H1 (cell line): ENCODE results near the gene RFNG. TPM values are rescaled to one million over a fixed set of nuclear protein-coding genes. Genes with fewer than 3 reads are reported as not detected.

Source experiments
- CTCF ChIA-PET: fragments of 300-600 bp; sonication (Branson Sonifier 250); formaldehyde crosslinking; loops from one replicate; lab custom pipeline; 2021; ENCODE audit not compliant: partially characterized antibody; lab: Charles Lee
- POLR2A ChIA-PET: fragments of 300-600 bp; sonication (Branson Sonifier 250); formaldehyde crosslinking; loops from one replicate; lab custom pipeline; 2021; ENCODE audit warnings: inconsistent platforms; ENCODE audit not compliant: partially characterized antibody; lab: Charles Lee
- DNase-seq, 2 experiments: peaks; one replicate each; pipeline versions ENCODE4 v3.0.0 to v3.0.0-alpha.2; 2010 to 2022; ENCODE audit warnings: low spot score in 2 of 2, low read depth in 1 of 2, mixed read lengths in 1 of 2
- FAIRE-seq: peaks from 2 replicates; lab custom pipeline; 2011; peaks lifted over from hg19 to GRCh38; lab: Jason Lieb, UNC
- H2AFZ ChIP-seq: 2 replicates; pipeline ENCODE4 v1.8.1; 2012; ENCODE audit warnings: low read length, inconsistent platforms
- H2AK5ac ChIP-seq: 2 replicates; pipeline ENCODE4 v1.6.1; 2013; ENCODE audit warnings: low read depth, low read length
- H2BK120ac ChIP-seq: replicated peaks from 2 replicates; pipeline ENCODE3; 2013; ENCODE audit warnings: low read depth, low read length, inconsistent platforms
- H2BK12ac ChIP-seq: 2 replicates; pipeline ENCODE4 v1.6.1; 2013; ENCODE audit warnings: low read depth, low read length
- H2BK15ac ChIP-seq: 2 replicates; pipeline ENCODE4 v1.6.1; 2013; ENCODE audit warnings: low read length
- H2BK20ac ChIP-seq: 2 replicates; pipeline ENCODE4 v1.6.1; 2013; ENCODE audit warnings: low read length
- H2BK5ac ChIP-seq: 2 replicates; pipeline ENCODE4 v1.6.1; 2013; ENCODE audit warnings: low read depth, low read length
- H3K14ac ChIP-seq: 2 replicates; pipeline ENCODE4 v1.6.1; 2013; ENCODE audit warnings: inconsistent platforms; ENCODE audit not compliant: insufficient read length
- H3K18ac ChIP-seq: 2 replicates; pipeline ENCODE4 v1.6.1; 2013; ENCODE audit warnings: low read length; ENCODE audit errors: extremely low read depth
- H3K23ac ChIP-seq: 2 replicates; pipeline ENCODE4 v1.6.1; 2013; ENCODE audit warnings: inconsistent platforms; ENCODE audit not compliant: insufficient read length
- H3K23me2 ChIP-seq: 2 replicates; pipeline ENCODE4 v1.6.1; 2013; ENCODE audit warnings: low read depth, low read length
- H3K27ac ChIP-seq: 2 replicates; pipeline ENCODE4 v1.6.1; 2011; ENCODE audit warnings: low read depth, low read length, inconsistent platforms
- H3K27me3 ChIP-seq, 4 experiments: replicated peaks in 1 of 4; 1 replicate in 1 of 4; 2 replicates in 3 of 4; pipeline versions ENCODE4 v1.6.1 to v1.8.1; 2011 to 2013; ENCODE audit warnings: low read length in 3 of 4, mild to moderate bottlenecking in 3 of 4, inconsistent platforms in 2 of 4, mixed read lengths in 2 of 4, moderate library complexity in 1 of 4; ENCODE audit not compliant: control insufficient read depth in 3 of 4, insufficient read depth in 3 of 4; ENCODE audit errors: extremely low read depth in 1 of 4
- H3K36me3 ChIP-seq, 4 experiments: 2 replicates each; pipeline versions ENCODE4 v1.6.1 to v1.8.1; 2011 to 2013; ENCODE audit warnings: mild to moderate bottlenecking in 4 of 4, low read length in 3 of 4, moderate library complexity in 2 of 4, control low read depth in 1 of 4, inconsistent platforms in 1 of 4; ENCODE audit not compliant: insufficient read depth in 4 of 4, control insufficient read depth in 2 of 4
- H3K4ac ChIP-seq: replicated peaks from 2 replicates; pipeline ENCODE3; 2013; ENCODE audit warnings: low read length, low read depth, mixed read lengths, inconsistent platforms; ENCODE audit not compliant: insufficient read length
- H3K4me1 ChIP-seq, 4 experiments: replicated peaks in 1 of 4; 1 replicate in 1 of 4; 2 replicates in 3 of 4; pipeline versions ENCODE4 v1.6.1 to v1.8.1; 2011 to 2013; ENCODE audit warnings: low read length in 3 of 4, inconsistent platforms in 2 of 4, mixed read lengths in 1 of 4; ENCODE audit not compliant: insufficient read depth in 4 of 4, control insufficient read depth in 3 of 4
- H3K4me2 ChIP-seq, 2 experiments: 2 replicates each; pipeline versions ENCODE4 v1.6.1 to v1.8.1; 2011 to 2013; ENCODE audit warnings: low read depth in 2 of 2, low read length in 2 of 2, control low read depth in 1 of 2, inconsistent platforms in 1 of 2, mild to moderate bottlenecking in 1 of 2; ENCODE audit not compliant: insufficient read depth in 1 of 2
- H3K4me3 ChIP-seq, 4 experiments: fragments of 200-600, 300-600 bp in 1 of 4; sonication (generic), shearing (Covaris generic), sonication (Bioruptor Twin) in 1 of 4; 2 replicates each; pipeline versions ENCODE4 v1.5.1 to v1.8.1; 2011 to 2016; ENCODE audit warnings: low read length in 4 of 4, low read depth in 3 of 4, control low read depth in 2 of 4, inconsistent platforms in 2 of 4, mild to moderate bottlenecking in 2 of 4, mixed read lengths in 1 of 4, moderate library complexity in 1 of 4; ENCODE audit not compliant: insufficient read depth in 2 of 4; ENCODE audit errors: extremely low read depth in 1 of 4
- H3K56ac ChIP-seq: replicated peaks from 2 replicates; pipeline ENCODE3; 2013; ENCODE audit warnings: low read depth, mild to moderate bottlenecking, mixed read lengths, low read length, inconsistent platforms; ENCODE audit not compliant: insufficient read length
- H3K79me1 ChIP-seq: 2 replicates; pipeline ENCODE4 v1.6.1; 2013; ENCODE audit warnings: low read depth, low read length, control low read depth
- H3K79me2 ChIP-seq, 2 experiments: 2 replicates each; pipeline versions ENCODE4 v1.6.1 to v1.8.1; 2012 to 2013; ENCODE audit warnings: low read length in 2 of 2, mild to moderate bottlenecking in 2 of 2, inconsistent platforms in 1 of 2; ENCODE audit not compliant: insufficient read depth in 2 of 2, control insufficient read depth in 1 of 2
- H3K9ac ChIP-seq, 4 experiments: replicated peaks in 1 of 4; 1 replicate in 1 of 4; 2 replicates in 3 of 4; pipeline versions ENCODE4 v1.6.1 to v1.8.1; 2011 to 2013; ENCODE audit warnings: low read depth in 3 of 4, low read length in 3 of 4, control low read depth in 2 of 4, mild to moderate bottlenecking in 2 of 4, moderate library complexity in 2 of 4, inconsistent platforms in 1 of 4; ENCODE audit errors: extremely low read depth in 1 of 4
- H3K9me3 ChIP-seq, 2 experiments: 2 replicates each; pipeline versions ENCODE4 v1.6.1 to v1.8.1; 2012 to 2013; ENCODE audit warnings: mild to moderate bottlenecking in 2 of 2, moderate library complexity in 2 of 2, control low read depth in 1 of 2, inconsistent platforms in 1 of 2, low read depth in 1 of 2, low read length in 1 of 2, mixed read lengths in 1 of 2; ENCODE audit not compliant: insufficient read depth in 2 of 2
- H4K20me1 ChIP-seq, 2 experiments: replicated peaks in 1 of 2; 2 replicates each; pipeline versions ENCODE3 to v1.8.1; 2011 to 2013; ENCODE audit warnings: inconsistent platforms in 2 of 2, low read length in 2 of 2, mild to moderate bottlenecking in 1 of 2; ENCODE audit not compliant: insufficient read depth in 2 of 2, control insufficient read depth in 1 of 2
- H4K5ac ChIP-seq: 2 replicates; pipeline ENCODE4 v1.6.1; 2013; ENCODE audit warnings: low read length, low read depth, mixed read lengths, inconsistent platforms; ENCODE audit not compliant: insufficient read length
- H4K8ac ChIP-seq: 2 replicates; pipeline ENCODE4 v1.8.0; 2013; ENCODE audit warnings: mild to moderate bottlenecking, moderate library complexity, low read length, inconsistent platforms; ENCODE audit not compliant: insufficient read depth; ENCODE audit errors: extremely low read depth
- H4K91ac ChIP-seq: replicated peaks from 2 replicates; pipeline ENCODE3; 2013; ENCODE audit warnings: low read length, mixed read lengths, inconsistent platforms; ENCODE audit not compliant: insufficient read length
- ASH2L ChIP-seq: fragments of 200-600, 300-600 bp; sonication (generic); IDR thresholded peaks from one replicate; pipeline ENCODE4 v1.7.1; 2017; ENCODE audit warnings: low read length
- BCL11A ChIP-seq, 2 experiments: IDR thresholded peaks; one replicate each; pipeline ENCODE4 v1.6.1; 2011; ENCODE audit warnings: low read depth in 2 of 2, low read length in 2 of 2, mild to moderate bottlenecking in 2 of 2
- CTBP2 ChIP-seq: IDR thresholded peaks from 2 replicates; pipeline ENCODE4 v1.7.0; 2011; ENCODE audit warnings: borderline replicate concordance, mild to moderate bottlenecking, moderate library complexity, mixed read lengths, low read length; ENCODE audit not compliant: insufficient read depth, insufficient read length
- POLR2AphosphoS5 ChIP-seq: IDR thresholded peaks from 2 replicates; pipeline ENCODE4 v1.6.1; 2011; ENCODE audit warnings: low read depth, low read length
- SIRT6 ChIP-seq: IDR thresholded peaks from one replicate; pipeline ENCODE4 v1.7.1; 2012; ENCODE audit warnings: low read length, inconsistent platforms
- SP4 ChIP-seq: IDR thresholded peaks from 2 replicates; pipeline ENCODE4 v1.6.1; 2012; ENCODE audit warnings: low read length, inconsistent platforms
- SRF ChIP-seq: IDR thresholded peaks from 2 replicates; pipeline ENCODE4 v1.6.1; 2011; ENCODE audit warnings: mild to moderate bottlenecking, low read depth, low read length, moderate library complexity
- WGBS, 2 experiments: shearing (Covaris generic) in 1 of 2; methylation state at CpG; one replicate each; pipeline versions ENCODE4 v1.1.6 to v1.1.7; 2013 to 2015; ENCODE audit warnings: low lambda C conversion rate in 2 of 2, mixed read lengths in 2 of 2, inconsistent platforms in 1 of 2, low coverage in 1 of 2, missing lambda C conversion rate in 1 of 2; ENCODE audit not compliant: insufficient replicate concordance in 2 of 2, insufficient coverage in 1 of 2, insufficient read length in 1 of 2; ENCODE audit errors: extremely low coverage in 1 of 2, missing lambda C conversion rate in 1 of 2; 5-methylcytosine and 5-hydroxymethylcytosine counted together
- polyA plus RNA-seq, 7 experiments: library from polyadenylated mRNA; depleted of rRNA in 3 of 7; stranded (reverse) in 5 of 7; unstranded in 2 of 7; fragments of >200 nt in 5 of 7; fragments of 200-250 nt in 2 of 7; gene quantifications; 1 replicate in 5 of 7; 2 replicates in 1 of 7; 4 replicates in 1 of 7; pipeline versions ENCODE4 v1.2.1 to v1.2.3, GENCODE V29; 2011 to 2013; ENCODE audit warnings: missing spikeins in 2 of 7, mixed read lengths in 2 of 7
- total RNA-seq: library from RNA; stranded (reverse); fragmentation: NEBNext Ultra II Directional; extraction: Animal tissue kit (Norgen Biotek cat#: 25700); gene quantifications from 2 replicates; pipeline ENCODE4 v1.2.1, GENCODE V29; 2021

RFNG gene
- total and polyA plus RNA-seq, 2 of the 8 experiments (the other 6 are each of a cell fraction or from before 2014, with no cell fraction given): 26.7 to 28.4 TPM

- peaks cover 4 to 7% of the 10 kb centered on the region in 2 experiments for H4K20me1 ChIP-seq
- H3K4me1 ChIP-seq: peaks cover 0 to 11% (median 6%) of the 10 kb centered on the region in 4 experiments; a peak in 5 of 7 replicates
- H2BK12ac ChIP-seq: no peak overlapping the region
- no peak overlapping the region for H3K27ac ChIP-seq
- H3K18ac ChIP-seq: no peak overlapping the region
- no peak overlapping the region for H3K4me2 ChIP-seq
- no peak overlapping the region for H2AK5ac ChIP-seq
- H2BK15ac ChIP-seq: no peak overlapping the region
- H3K23me2 ChIP-seq: peaks cover 6% of the 10 kb centered on the region; the same call in 1 of the 2 replicates
- no peak overlapping the region for H2BK20ac ChIP-seq
- peaks cover 0 to 14% (median 4%) of the 10 kb centered on the region in 4 experiments; a peak in 4 of 8 replicates for H3K36me3 ChIP-seq
- peaks cover 0 to 12% of the 10 kb centered on the region in 2 experiments; a peak in 1 of 4 replicates for H3K79me2 ChIP-seq
- POLR2A ChIA-PET: interaction anchor here (1.0 to 13.2 kb wide), 6 partner anchors 8 to 347 kb away, joined by 3 to 161 read pairs (median 6); partner anchors contain the start of genes CENPX, DUS1L, LRRC45 and MRPL12
- H3K4ac ChIP-seq: no peak overlapping the region
- H4K91ac ChIP-seq: no peak overlapping the region
- peaks cover 6% of the 10 kb centered on the region; the same call in 1 of the 2 replicates for H3K79me1 ChIP-seq
- CTCF ChIA-PET: interaction anchor here (1.1 to 1.7 kb wide), 5 partner anchors 8 to 25 kb away, joined by 3 to 6 read pairs (median 3); no protein-coding TSS in a partner anchor
- no peak overlapping the region for H4K5ac ChIP-seq
- H3K9me3 ChIP-seq: no peaks in the 10 kb centered on the region
- no peak overlapping the region for H2AFZ ChIP-seq
- H3K4me3 ChIP-seq: no peak overlapping the region
- no peaks in the 10 kb centered on the region; a peak in 1 of 7 replicates for H3K27me3 ChIP-seq
- H3K23ac ChIP-seq: no peak overlapping the region
- no peak for DNase-seq
- H3K56ac ChIP-seq: no peak overlapping the region
- no peak for FAIRE-seq
- H2BK5ac ChIP-seq: no peak overlapping the region
- WGBS, 2 experiments: 92% methylated on average over 16 of the region's 16 CpGs; no CpG with 5 or more reads in 1 of the 2 experiments
- no peak overlapping the region for H3K14ac ChIP-seq
- H4K8ac ChIP-seq: no peak overlapping the region
- no peak overlapping the region for H3K9ac ChIP-seq
- no peak overlapping the region for H2BK120ac ChIP-seq
- TF ChIP-seq CTBP2 (no peak), POLR2AphosphoS5 (no peak), ASH2L (no peak), BCL11A (IDR thresholded peaks at IDR 0.05; ENCODE audit: low read depth in 2 of 2, low read length in 2 of 2) (no peak), SP4 (no peak), SRF (no peak), SIRT6 (no peak)
These were observed 2.1 kb downstream of the RFNG start for GRCh38 chr17:82049521-82049971.
